DMS53 treated with DMSO at 0.1 percent for 48 hours (cell line): ENCODE results near the gene CACNA2D3.

Experiments
- DNase-seq: peaks from one replicate; lab custom pipeline; 2025; ENCODE audit not compliant: unreplicated experiment; lab: John Stamatoyannopoulos, UW

Gene CACNA2D3

DNA sequence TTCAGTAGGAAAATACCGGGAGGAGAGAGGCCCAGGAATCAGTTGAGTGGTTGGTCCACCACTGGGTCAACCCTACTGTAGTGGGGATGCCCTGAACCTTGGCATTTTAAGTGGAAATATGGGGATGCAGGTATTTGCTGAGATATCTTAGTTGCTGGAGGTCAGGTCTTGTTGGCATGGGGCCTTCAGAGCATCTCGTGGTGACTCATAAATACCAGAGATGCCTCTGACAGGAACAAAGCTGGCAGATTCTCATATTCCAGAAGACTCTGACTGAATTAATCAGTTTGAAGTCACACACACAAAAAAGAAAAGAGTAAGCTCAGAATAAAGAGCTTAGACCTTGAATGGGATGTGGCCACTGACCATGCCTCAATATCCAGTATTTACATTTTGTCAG lies 91.6 kb downstream of the CACNA2D3 start:
- no peak for DNase-seq

DNA sequence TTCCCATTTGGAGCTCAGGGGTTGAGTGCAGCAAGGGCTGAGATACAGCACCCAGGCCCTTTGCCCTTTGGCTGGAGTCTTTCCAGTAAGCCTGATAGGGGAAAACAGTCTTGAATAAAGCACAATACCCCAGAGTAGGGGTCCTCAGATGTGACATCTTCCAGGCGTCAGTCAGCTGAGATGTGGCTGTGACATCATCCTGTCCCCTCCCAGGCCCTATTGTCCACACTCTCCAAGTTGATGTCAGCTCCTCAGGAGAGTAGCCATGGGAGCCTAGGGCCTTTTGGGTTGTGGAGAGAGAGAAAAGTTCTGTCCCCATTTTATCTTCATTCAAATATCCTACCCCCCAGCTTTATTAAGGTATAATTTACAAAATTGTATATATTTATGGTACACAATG lies 92.5 kb downstream of the CACNA2D3 start:
- no peak for DNase-seq

GRCh38 chr3:54215521-54215920 lies 93.2 kb downstream of the CACNA2D3 start:
- DNase-seq: no peak

- no peak for DNase-seq
These were observed 95.5 kb downstream of the CACNA2D3 start for GRCh38 chr3:54217828-54218227.

DNA sequence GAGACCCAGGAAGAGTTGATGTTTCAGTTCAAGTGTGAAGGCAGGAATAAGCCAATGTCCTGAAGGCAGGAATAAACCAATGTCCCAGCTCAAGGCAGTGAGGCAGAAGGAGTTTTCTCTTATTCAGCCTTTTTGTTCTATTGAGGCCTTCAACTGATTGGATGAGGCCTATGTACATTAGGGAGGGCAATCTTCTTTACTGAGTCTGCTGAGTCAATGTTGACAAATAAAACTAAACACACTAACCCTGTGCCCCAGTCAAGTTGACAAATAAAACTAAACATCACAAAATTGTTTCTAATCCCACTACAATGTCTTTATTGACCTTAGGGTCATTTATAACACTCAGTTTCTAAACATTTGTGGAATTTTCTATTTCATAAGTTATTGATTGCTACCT lies 100.0 kb downstream of the CACNA2D3 start:
- DNase-seq: peak; percentile 22

DNA sequence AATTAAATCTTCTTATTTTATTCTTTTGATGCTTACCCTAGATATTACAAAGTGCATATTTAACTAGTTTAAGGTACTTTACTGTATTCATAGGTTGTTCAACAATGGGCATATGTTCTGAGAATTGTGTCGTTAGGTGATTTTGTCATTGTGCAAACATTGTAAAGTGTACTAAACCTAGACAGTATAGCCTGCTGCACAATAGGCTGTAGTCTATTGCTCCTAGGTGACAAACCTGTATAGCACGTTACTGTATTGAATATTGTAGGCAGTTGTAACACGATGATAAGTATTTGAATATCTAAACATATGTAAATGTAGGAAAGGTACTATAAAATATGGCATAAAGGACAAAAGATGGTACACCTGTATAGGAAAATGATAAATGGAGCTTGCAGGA lies 100.7 kb downstream of the CACNA2D3 start:
- DNase-seq: peak; percentile 54

GRCh38 chr3:54225841-54226528 lies 103.6 kb downstream of the CACNA2D3 start:
- DNase-seq: no peak

DNA sequence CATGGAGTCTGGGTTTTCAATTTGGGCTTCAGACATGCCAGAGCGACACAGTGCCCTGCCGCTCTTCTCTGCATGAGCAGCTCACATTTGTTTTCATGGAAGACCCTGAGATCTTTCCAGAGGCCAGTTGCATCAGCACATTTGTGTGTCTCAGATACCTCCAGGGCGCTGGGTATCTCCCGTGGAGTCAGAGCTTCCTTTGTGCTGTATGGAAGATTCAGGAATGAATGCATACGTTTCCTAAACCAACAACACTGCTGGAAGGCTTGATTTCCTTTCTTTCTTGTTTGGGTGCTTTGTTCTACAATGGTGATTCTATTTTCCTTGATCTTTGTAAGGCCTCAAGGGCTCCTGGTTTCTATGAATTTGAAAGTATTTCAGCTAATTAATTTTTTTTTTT lies 106.5 kb downstream of the CACNA2D3 start:
- no peak for DNase-seq

- DNase-seq: no peak
These were observed 110.3 kb downstream of the CACNA2D3 start for GRCh38 chr3:54232618-54233017.

GRCh38 chr3:54235998-54236397 lies 113.6 kb downstream of the CACNA2D3 start:
- DNase-seq: no peak

DNA sequence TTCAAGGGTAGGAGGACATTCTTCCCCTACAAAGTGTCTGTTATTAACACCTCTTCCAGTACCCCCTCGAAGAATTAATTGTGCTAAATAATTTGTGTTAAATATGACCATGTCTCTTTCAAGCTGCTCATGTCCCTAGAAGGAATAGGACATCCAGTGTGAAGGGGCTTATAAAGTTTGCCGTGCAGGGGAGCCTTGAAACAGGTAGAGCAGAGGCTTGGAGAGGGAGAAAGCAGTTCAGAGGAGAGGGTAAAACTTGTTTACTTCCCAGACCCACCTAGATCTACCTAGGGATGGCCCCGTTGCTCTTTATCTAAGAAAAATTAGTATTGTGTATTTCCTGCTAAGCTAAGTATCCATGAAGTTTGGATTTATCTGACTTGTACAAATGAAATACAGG lies 114.8 kb downstream of the CACNA2D3 start:
- DNase-seq: no peak

DNA sequence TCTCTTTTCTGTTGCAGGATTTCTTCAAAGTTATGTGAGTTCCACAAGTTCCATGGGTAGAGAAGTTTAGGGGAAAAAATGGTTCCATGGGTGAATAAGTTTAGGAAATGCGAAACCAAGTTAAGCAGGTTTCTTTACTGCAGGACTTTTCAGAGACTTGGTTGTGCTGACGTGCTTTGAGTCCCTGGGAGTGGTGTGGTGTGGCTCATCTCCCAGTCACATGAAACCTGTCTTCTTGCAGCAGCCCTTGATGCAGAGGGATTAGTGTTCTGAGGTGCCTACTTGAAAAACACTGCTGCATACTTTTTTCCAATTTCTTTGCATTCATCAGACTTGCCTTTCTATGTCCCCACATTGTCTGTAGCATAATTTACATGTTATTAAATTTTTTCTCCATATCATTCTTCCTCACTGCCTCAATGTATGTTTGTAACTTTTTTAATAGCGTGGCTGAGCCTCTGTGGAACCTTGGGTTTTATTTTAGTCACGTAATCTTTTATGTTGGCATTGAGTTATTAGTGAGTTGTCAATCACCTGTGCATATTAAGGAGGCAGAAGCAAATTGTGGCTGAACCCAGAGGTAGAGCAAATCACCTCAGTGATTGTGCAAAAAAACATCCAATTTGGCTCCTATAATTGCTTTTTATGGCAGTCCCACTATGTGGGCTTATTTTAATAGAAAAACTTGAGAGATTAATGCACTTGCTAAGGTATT lies 115.6 kb downstream of the CACNA2D3 start:
- DNase-seq: no peak

GRCh38 chr3:54240309-54240708 lies 118.0 kb downstream of the CACNA2D3 start:
- no peak for DNase-seq

- DNase-seq: no peak
These were observed 120.9 kb downstream of the CACNA2D3 start for GRCh38 chr3:54243056-54243931.

GRCh38 chr3:54243960-54244682 lies 121.8 kb downstream of the CACNA2D3 start:
- DNase-seq: no peak

- no peak for DNase-seq
These were observed 129.4 kb downstream of the CACNA2D3 start for GRCh38 chr3:54251705-54252104.

DNA sequence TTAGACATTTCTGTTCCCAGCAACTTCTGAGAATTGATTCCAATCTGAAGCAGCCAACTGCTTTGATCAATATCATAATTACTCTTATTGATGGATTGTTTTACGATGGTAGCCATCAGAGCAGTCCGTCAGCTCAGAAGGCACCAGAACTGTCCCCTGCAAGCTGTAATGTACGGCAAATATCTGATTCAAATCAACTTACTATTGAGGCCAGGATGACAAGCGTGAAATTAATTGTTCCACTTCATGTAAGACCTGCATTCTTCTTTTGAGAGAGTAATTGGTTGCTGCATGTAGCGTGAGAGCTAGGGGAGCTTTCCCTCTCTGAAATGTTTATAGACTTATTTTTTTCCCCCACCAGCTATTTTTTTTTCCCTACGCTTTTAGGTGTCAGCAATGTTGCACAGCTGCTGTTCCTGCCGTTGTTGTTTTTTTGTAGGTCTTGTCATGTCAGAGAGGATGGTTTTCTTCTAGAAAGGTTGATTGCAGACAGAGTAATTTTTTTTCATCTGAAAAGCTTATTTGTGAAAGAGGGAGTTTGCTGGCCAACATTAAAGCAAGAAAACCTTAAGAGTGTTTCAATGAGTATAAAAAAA lies 134.9 kb downstream of the CACNA2D3 start:
- no peak for DNase-seq

DNA sequence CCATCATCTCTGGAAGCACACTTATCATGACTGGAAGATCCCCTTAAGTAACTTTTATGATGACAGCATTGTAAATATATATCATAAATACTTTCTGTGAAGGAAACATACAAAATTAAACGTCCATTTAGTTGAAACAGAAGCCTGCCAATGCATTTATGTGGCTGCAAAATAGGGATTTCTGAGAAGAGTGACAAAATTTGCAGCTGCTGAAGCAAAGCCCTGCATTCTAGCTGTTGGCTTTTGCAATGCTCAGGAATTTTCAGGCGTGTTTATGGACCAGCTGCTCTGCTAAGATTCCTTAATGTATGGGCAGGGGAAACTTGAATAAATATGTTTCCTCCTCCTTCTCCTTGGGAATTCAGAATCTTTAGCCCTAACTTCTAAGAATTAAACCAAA lies 137.3 kb downstream of the CACNA2D3 start:
- no peak for DNase-seq

DNA sequence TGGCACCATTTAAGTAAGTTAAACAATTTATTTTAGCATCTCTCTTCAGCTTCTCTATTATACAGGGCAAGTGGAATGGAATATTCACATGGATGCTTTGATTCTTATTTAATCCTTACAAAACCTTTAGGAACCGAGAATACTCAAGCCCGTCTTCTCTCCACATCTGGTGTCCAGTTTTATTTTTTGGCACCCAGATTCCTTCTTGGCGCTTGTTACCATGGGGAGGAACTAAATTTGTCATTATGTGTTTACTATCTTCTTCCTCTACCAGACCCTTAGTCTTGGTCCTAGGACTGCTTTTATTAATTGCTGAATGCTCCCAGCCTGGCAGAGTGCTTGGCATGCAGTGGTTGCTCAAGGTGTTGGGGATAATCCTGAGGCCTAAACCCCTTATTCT lies 138.8 kb downstream of the CACNA2D3 start:
- no peak for DNase-seq

DNA sequence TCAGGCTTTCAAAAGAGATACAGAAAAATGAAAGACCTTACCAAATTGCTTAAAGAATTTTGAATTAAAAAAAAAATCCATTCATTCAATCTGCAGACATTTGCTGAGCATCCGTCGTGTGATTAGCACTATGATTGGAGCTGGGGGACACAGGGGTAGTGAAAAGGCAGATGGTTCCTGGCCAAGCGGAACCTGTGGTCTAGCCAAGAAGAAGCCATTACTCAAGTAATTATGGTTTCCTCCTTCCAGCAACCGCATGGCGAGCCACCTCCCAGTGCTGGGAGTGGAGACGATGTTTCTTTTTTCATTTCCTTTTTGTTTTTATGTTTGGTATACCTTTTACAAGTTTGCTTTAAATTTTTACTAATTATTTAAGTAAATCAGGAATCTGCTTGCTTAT lies 140.2 kb downstream of the CACNA2D3 start:
- DNase-seq: no peak

GRCh38 chr3:54262946-54263345 lies 140.6 kb downstream of the CACNA2D3 start:
- DNase-seq: no peak
